Forelimb muscle (tissue), 1 donor: Measurements from ENCODE around the gene FAM89A. TPM values are rescaled to one million over a fixed set of nuclear protein-coding genes. Genes with fewer than 3 reads are reported as not detected.
"Not testable (repeated sequence)": the region's sequence is repeated elsewhere in the genome, so short reads cannot be mapped to it uniquely, and the experiment has no call there.

Experiments
- DNase-seq: peaks from one replicate; pipeline ENCODE4 v3.0.0-alpha.2; 2013; ENCODE audit warnings: low read depth
- polyA plus RNA-seq: library from polyadenylated mRNA; unstranded; fragments of 120-200 nt; gene quantifications from one replicate; pipeline ENCODE4 v1.2.1, GENCODE V29; 2013; ENCODE audit not compliant: insufficient read length

FAM89A gene
- polyA plus RNA-seq, 1 donor: 7.9 TPM

DNA sequence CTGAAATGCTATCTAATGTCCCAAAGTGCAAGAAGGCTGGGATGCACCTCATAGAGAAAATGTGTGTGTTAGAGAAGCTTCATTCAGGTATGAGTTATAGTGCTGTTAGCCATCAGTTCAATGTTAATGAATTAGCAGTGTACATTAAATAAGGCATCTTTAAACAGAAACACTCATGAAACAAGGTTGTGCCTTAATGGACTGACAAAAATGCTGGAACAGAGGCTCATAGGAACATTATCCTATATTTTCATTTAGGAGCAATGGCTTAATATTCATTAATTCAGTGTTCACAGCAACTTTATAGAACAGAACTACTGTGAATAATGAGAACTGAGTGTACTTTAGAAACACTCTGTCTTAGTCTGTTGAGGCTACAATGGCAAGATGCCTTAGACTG is 15.2 kb upstream of the FAM89A start:
- DNase-seq: no peak

DNA sequence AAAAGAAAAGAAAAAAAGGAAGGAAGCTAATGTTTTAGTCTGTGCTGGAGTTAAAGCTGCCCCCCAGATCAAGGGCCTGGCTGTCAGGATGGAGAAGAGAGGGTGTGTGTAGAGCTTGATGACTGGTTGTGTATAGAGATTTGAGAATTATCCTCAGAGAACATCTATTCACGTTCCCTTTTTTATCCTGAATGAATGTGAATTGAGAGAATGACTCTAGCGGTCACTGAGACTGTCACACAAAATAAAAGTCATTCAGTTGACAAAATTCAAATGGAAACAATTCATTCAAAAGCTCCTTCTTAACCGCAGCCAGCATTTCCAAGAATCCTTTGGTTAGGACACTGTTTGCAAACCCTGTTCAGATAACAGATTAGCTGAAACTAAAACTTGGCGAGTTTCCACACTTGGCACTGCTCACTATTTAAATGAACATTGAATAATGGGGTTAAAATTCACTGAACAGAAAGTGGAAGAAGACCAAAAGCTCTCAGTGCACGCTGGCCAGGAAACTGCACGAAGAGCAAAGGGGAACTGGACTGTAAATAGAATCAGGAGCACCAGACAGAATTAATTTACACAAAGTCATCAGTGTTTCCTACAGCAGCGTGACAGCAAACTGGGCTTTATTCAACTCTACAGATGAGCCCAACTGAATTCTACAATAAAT is 13.6 kb upstream of the FAM89A start:
- peak; percentile 52 for DNase-seq

DNA sequence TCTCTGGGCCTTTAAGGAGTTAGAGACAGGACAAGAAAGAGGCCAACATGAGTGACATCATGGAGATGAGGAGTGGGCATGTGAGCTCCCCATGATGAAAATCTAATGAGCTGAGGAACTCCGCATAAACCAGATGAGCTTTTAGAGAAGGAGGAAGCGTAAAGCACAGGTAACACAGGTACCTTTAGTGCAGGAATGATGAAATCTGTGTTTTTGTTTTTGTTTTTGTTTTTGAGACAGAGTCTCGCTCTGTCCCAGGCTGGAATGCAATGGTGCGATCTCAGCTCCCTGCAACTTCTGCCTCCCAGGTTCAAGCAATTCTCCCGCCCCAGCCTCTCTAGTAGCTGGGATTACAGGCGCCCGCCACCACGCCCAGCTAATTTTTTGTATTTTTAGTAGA is 12.7 kb upstream of the FAM89A start:
- DNase-seq: no peak

GRCh38 chr1:231050932-231051331 is 10.9 kb upstream of the FAM89A start:
- DNase-seq: not testable (repeated sequence)

- no peak for DNase-seq
Measured at GRCh38 chr1:231050395-231050794, 10.3 kb upstream of the FAM89A start.

- DNase-seq: no peak
Measured at GRCh38 chr1:231049121-231049979, 9.3 kb upstream of the FAM89A start.

DNA sequence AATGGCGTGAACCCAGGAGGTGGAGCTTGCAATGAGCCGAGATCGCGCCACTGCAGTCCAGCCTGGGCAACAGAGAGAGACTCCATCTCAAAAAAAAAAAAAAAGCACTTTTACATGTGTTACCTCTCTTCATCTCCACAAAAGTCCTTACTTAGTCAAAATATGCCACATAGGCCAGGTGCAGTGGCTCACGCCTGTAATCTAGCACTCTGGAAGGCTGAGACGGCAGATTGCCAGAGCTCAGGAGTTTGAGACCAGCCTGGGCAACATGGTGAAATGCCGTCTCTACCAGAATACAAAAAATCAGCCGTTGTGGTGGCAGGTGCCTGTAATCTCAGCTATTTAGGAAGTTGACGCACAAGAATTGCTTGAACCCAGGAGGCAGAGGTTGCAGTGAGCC is 8.4 kb upstream of the FAM89A start:
- DNase-seq: not testable (repeated sequence)

- not testable (repeated sequence) for DNase-seq
Measured at GRCh38 chr1:231047529-231047928, 7.5 kb upstream of the FAM89A start.

GRCh38 chr1:231046730-231047395 is 6.8 kb upstream of the FAM89A start:
- no peak for DNase-seq

DNA sequence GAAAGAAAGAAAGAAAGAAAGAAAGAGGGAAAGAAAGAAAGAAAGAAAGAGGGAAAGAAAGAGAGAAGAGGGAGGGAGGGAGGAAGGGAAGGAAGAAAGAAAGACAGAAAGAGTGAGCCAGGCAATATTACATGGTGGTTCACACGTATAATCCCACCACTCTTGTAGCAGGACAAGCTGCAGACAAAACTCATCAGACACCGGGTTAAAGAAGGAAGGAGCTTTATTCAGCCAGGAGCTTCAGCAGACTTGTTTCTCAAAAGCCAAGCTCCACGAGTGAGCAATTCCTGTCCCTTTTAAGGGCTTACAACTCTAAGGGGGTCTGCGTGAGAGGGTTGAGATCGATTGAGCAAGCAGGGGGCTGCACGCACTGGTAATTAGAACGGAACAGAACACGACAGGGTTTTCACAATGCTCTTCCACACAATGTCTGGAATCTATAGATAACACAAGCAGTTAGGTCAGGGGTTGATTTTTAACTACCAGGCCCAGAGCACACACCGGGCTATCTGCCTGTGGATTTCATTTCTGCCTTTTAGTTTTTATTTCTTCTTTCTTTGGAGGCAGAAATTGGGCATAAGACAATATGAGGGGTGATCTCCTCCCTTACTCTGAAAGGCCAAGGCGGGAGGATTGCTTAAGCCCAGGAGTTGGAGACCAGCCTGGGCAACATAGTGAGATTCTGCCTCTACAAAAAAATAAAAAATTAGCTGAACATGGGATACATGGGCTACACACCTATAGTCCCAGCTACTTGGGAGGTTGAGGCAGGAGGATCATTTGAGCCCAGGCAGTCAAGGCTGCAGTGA is 6.1 kb upstream of the FAM89A start:
- DNase-seq: not testable (repeated sequence)

GRCh38 chr1:231045286-231045685 is 5.2 kb upstream of the FAM89A start:
- no peak for DNase-seq

DNA sequence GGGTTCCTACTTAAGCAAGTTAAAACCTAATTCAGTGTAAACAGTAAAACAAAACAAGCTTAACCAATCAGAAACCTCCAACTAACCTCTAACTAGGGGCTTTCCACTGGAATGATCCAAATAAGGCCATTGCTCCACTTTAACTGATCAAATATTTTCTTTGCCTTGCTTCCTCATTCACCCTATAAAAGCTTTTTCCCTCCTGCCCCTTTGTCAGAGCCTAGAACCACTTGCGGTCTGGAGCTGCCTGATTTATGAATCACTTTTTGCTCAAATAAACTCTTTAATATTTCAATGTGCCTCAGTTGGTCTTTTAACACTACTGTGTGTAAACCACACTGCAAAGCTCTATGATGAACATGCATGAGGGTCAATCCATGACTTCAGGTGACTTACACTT is 4.5 kb upstream of the FAM89A start:
- no peak for DNase-seq

- no peak for DNase-seq
Measured at GRCh38 chr1:231041719-231042261, 1.7 kb upstream of the FAM89A start.

DNA sequence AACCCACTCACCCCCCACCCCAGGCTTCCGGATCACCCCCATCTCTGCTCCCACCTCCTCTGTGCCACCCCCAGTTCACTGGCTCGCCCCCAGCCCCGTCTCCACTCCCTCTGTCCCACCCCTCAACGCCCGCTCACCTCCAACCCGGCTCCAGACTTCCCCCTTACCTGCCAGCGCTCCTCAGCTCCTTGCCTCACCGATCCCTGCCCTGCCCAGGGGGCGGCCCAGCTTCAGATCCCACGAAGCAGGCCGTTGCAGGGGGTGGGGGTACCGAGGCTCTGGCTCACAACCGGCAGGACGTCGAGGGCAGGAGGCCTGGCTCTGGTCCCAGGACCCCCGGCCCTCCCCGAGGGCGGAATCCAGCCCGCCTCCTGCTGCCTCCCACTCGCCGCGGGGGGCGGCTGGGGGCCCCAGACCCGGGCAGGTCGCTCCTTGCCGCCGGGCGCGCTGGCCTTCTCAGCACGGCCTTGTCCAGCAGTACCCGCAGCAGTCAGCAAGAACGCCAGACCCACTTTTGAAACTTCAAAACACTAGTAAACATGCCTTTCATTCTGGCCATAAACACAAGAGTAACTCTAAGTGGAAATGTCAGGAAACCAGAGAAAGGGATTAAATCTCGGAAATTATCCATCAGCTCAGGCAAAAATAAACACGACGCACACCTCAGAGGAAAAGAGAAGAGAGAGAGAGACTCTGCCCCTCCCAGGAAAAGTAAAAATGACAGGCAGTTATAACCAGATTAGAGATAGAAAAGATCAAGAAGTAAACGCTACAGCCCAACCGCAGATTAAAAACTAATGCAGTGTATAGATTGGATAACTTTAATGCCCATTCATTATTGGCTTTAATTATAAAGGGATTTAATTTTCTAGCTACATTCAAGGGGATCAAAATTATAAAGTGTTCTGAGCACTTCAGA is 1.0 kb upstream of the FAM89A start:
- DNase-seq: no peak

DNA sequence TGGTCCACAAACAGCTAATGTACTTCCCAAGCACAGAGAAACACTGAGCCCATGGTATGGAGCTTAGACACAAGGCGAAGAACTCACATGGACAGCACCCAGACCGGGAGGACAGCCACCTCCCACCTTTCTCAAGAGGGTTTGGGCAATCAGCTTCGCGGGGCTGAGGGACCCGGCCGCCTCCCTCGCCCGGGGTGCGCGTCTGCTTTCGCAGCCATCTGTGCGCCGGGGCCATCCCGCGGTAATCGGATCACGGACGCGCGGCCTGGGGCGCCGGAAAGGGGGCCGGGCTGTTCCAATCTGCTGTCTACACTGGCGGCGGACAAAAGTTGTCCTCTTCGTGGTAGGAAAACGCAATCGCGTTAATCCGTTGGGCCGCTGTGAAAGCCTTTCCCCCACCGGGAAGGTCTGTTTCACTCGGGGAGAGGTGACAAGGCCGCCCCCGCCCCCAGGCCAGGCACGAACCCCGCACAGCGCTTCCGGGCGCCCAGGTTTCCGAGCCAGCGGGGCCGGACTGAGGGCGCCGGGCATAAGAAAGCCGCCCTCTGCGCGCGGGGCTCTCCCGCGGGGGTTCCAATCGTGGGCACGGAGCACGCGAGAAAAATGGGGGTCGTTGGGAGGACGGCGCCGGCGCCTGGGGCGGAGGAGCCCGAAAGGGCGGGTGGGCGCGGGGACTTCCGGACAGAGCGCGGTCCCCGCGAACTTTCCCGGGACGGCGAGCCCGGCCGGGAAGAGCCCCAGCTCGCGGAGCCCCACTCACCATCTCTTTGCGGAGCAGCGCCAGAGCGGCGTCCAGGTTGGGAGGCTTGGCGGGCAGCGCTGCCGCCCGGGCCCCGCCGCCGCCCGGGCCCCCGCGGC is 664 bp downstream of the FAM89A start:
- no peak for DNase-seq

DNA sequence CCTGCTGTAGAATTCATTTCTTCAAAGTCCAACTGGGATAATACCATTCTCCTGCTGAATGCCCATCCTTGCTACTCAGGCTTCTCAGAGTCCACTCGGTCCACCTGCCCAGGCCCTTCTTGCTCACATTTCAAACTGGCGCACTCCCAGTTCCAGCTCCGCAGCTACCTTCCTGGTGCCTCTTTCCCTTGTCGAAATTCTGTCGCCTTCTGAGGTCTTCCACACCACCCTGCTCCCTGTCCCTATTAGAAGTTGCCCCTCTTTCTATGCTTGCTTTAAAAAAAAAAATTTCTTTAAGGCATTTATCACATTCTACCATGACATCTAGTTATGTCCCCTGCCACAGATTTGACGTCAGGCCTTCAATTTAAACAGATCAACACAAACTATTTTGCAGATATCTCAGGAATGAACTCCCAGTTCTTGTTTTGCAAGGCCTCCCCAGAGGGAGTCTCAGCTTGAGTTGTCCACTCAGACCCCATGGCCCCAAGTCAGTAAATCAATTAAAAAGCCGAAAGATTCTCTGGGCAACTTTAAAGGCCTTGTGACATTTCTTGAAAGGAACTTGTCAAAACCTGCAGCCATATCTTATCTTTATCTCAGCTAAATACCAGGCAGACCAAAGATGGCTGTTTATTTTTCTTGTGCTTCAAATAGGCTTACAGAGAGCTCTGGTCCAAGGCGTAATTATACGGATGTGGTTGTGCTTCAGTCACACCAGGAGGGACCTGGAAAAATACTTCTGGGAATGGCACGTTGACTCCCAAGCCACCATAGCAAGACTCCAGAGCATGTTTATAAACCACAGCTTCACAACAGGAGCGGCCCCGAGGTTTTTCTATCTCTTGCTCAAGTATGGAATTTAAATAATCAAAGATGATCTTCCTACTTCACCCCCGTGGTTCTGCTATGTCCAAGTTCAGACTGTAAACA is 2.2 kb downstream of the FAM89A start:
- no peak for DNase-seq

DNA sequence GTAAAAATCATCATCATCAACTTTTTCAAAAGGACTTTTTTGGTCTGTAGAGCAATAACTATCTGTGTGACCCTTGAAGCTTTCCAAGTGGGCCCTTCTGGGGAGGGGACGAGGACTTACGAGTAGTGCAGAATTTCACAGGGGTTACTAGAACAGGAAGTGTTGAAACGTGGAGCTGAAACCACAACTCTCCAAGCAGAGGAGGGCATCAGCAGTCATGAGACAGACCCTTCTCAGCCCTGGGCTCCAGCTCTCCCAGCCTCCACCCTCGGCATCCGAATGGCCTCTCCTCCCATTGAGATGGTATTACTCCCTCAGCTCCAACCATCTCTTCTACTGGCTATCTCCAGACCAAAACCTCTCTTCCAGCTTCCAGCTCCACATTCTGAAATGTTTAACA is 3.6 kb downstream of the FAM89A start:
- DNase-seq: no peak

GRCh38 chr1:231035799-231036198 is 4.3 kb downstream of the FAM89A start:
- DNase-seq: no peak
